AG10803 (cell line): ENCODE data around the gene VTN.
A peak's percentile ranks its signal among the peaks of the same experiment; 100 is the strongest.

Experiments used
- DNase-seq: peaks from one replicate; pipeline ENCODE4 v3.0.0; 2010; ENCODE audit warnings: low read depth
- H3K4me3 ChIP-seq: 2 replicates; pipeline ENCODE4 v1.5.1; 2011; ENCODE audit warnings: mild to moderate bottlenecking, low read length, control low read depth
- CTCF ChIP-seq: conservative IDR thresholded peaks from 2 replicates; pipeline ENCODE4 v1.5.1; 2011; ENCODE audit warnings: mild to moderate bottlenecking, low read length, control low read depth, inconsistent platforms

The VTN gene

DNA sequence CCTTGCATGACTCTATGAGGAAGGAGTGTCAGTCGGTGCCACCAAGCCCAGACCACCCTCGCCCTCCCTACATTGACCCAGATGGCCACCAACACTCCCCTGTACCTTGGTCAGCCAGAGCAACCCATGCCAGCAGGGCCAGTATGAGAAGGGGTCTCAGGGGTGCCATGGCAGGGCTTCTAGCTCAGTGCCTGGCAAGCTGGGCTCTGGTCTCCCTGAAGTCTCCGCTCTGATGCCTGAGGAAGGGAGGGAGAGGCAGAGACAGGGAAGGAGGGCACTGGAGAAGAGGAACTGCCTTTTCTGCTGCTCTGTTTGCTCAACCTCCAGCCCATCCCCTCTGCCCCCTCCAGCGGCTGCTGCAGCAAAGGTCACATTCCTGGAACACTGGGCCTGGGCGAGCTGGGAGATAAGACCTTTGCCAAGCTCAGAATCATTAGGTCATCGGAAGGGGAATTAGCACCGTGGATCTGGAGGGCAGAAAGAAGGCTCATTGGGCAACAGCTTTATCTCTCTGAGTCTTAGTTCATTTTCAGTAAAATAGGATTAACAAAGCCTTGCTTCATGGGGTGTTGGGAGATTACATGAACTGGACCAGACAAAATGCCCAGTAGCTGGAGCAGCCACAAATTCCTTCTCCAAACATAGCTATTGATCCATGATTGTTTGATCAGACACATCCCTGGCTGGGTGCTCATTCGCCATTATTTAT lies at the start of gene VTN:
VTN (minus strand) TSS at position 273 of the 709 bp plus-strand sequence; CDS start at position 169, 104 bp downstream.
- peak within 1 kb of the TSS; percentile 70 for H3K4me3 ChIP-seq
- TF ChIP-seq CTCF: no peak
- no peak for DNase-seq

DNA sequence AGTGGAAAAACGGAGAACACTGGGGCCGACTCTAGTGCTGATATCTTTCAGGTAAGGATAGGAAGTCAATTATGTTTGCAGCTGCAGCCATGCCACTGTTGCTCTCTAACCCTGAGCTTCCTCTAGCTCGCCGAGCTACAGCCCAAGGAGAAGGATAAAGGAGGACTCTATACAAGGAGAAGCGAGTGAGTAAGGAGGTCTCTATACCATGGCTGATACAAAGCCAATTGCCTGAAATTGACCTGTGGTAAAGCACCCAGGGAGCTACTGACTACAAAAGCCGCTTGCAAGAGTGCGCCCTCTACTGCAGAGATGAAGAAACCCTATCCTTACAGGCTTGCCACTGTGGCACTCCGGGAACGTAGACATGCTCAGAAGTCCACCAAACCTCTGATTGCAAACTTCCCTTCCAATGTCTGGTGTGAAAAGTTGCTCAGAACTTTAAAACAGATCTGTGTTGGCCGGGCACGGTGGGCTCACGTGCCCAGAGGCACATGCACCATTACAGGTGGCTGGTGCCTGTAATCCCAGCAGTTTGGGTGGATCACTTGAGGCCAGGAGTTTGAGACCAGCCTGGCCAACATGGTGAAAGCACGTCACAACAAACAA lies 46.7 kb upstream of the VTN start:
- DNase-seq: peak; percentile 68
- peak; percentile 87 for TF ChIP-seq CTCF
- no peak overlapping the region for H3K4me3 ChIP-seq

DNA sequence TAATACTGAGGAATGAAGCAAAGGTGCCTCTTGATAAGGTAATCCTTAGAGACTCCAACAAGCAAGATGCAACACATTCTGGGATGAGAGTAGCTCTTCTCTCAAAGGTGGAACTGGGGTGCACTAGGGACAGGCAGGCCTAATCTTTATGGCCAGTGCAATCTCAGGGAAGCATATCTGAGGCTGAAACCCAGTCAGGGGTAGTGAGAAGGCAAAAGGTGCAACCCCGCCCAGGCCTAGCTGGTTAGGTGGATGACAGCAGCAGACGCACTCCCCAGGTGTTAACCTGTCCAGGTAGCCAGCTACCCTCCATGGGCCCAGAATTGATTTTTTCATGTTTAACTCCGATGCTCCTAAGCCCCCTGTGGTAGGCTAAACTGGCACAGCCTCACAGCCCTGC lies 45.8 kb upstream of the VTN start:
- TF ChIP-seq CTCF: no peak
- no peak for DNase-seq
- H3K4me3 ChIP-seq: no peak overlapping the region

DNA sequence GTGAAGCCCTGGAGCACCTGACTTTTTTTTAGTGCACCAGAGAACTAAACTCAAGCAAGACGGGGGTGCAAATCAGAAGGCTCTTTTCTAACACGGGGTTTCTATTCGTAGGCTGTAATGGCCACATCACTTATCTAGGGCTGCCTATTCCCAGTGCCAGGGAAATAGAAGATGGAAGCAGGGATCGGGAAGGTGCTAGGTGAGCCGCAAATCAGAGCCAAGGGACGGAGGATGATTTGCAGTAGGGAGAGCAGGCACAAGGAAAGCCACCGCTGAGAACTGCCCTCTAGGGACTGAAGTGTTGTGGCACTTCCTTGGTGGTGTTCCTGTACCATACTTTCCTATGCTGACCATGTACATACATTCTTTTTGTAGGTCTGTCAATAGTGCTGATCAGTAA lies 43.7 kb upstream of the VTN start:
- TF ChIP-seq CTCF: no peak
- no peak overlapping the region for H3K4me3 ChIP-seq
- DNase-seq: no peak

DNA sequence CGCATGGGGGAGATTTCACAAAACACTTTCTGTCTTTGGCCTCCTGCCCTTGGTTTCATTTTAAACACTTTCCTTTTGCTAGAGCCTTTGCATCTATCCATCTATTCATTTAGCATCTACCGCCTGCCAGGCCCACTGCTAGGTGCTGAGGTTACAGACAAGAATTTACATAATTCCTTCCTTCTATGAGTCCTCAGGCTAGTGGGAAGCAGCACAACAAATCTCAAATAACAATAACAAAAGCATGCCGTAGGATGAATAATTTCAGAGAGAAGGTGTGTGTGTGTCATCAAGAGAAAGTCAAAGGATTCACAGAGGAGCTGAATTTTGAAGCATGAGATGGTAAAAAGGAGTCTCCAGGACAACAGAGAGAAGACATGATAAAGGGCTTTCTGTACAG lies 42.0 kb upstream of the VTN start:
- no peak overlapping the region for H3K4me3 ChIP-seq
- TF ChIP-seq CTCF: no peak
- no peak for DNase-seq

- no peak for DNase-seq
- H3K4me3 ChIP-seq: no peak overlapping the region
- no peak for TF ChIP-seq CTCF
Observed at GRCh38 chr17:28407974-28408306, 37.8 kb upstream of the VTN start.
